ENCODE results near the gene RNF7. TPM values are rescaled to one million over a fixed set of nuclear protein-coding genes. Genes with fewer than 3 reads are reported as not detected.

The RNF7 gene
- total and polyA plus RNA-seq, 2 of the 8 experiments (the other 6 are each of a cell fraction or from before 2014, with no cell fraction given), result 78.4 to 113 TPM

DNA sequence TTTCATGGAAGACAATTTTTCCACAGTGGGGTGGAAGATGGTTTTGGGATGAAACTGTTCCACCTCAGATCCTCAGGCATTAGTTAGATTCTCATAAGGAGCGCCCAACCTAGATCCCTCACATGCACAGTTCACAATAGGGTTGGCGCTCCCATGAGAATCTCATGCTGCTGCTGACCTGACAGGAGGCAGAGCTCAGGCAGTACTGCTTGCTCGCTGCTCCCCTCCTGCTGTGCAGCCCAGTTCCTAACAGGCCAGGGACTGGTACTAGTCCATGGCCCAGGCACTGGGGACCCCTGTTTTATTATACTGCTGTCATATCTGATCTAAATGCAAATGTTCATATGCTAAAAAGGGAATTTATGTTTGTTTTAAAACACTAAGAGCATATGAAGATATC is 15.3 kb downstream of the RNF7 start:
- H4K91ac ChIP-seq (replicated peaks; ENCODE audit: insufficient read length, low read length), result no peak overlapping the region

More for the DNA sequence above, 15.3 kb downstream of the RNF7 start:
- Histone ChIP-seq H3K27ac (ENCODE audit: low read depth, low read length) (no peak overlapping the region), H3K27me3 (replicated peaks in 1 of 4; ENCODE audit: control insufficient read depth in 3 of 4, extremely low read depth in 1 of 4, insufficient read depth in 3 of 4, low read length in 3 of 4) (no peaks in the 10 kb centered on the region), H3K23me2 (ENCODE audit: low read depth, low read length) (no peaks in the 10 kb centered on the region), H2AFZ (ENCODE audit: low read length) (no peak overlapping the region), H3K9me3 (ENCODE audit: insufficient read depth in 2 of 2, low read depth in 1 of 2, low read length in 1 of 2) (no peaks in the 10 kb centered on the region), H3K4ac (replicated peaks; ENCODE audit: insufficient read length, low read depth, low read length) (no peak overlapping the region), H2AK5ac (ENCODE audit: low read depth, low read length) (no peak overlapping the region), H3K36me3 (ENCODE audit: control insufficient read depth in 2 of 4, insufficient read depth in 4 of 4, low read length in 3 of 4) (no peaks in the 10 kb centered on the region; a peak in 1 of 8 replicates), H2BK12ac (ENCODE audit: low read depth, low read length) (no peak overlapping the region), H4K20me1 (replicated peaks in 1 of 2; ENCODE audit: control insufficient read depth in 1 of 2, insufficient read depth in 2 of 2, low read length in 2 of 2) (no peaks in the 10 kb centered on the region), H2BK5ac (ENCODE audit: low read depth, low read length) (no peak overlapping the region), H3K4me2 (ENCODE audit: insufficient read depth in 1 of 2, low read depth in 2 of 2, low read length in 2 of 2) (no peak overlapping the region), H3K18ac (ENCODE audit: extremely low read depth, low read length) (no peak overlapping the region), H3K23ac (ENCODE audit: insufficient read length) (no peak overlapping the region), H3K4me3 (ENCODE audit: extremely low read depth in 1 of 4, insufficient read depth in 2 of 4, low read depth in 3 of 4, low read length in 4 of 4) (no peak overlapping the region), H2BK15ac (ENCODE audit: low read length) (no peak overlapping the region), H3K56ac (replicated peaks; ENCODE audit: insufficient read length, low read depth, low read length) (no peak overlapping the region), H3K79me1 (ENCODE audit: low read depth, low read length) (no peaks in the 10 kb centered on the region), H4K5ac (ENCODE audit: insufficient read length, low read depth, low read length) (no peak overlapping the region), H2BK120ac (replicated peaks; ENCODE audit: low read depth, low read length) (no peak overlapping the region), H3K9ac (replicated peaks in 1 of 4; ENCODE audit: extremely low read depth in 1 of 4, low read depth in 3 of 4, low read length in 3 of 4) (no peak overlapping the region), H4K8ac (ENCODE audit: extremely low read depth, insufficient read depth, low read length) (no peak overlapping the region), H2BK20ac (ENCODE audit: low read length) (no peak overlapping the region), H3K79me2 (ENCODE audit: control insufficient read depth in 1 of 2, insufficient read depth in 2 of 2, low read length in 2 of 2) (no peaks in the 10 kb centered on the region), H3K14ac (ENCODE audit: insufficient read length) (no peak overlapping the region), H3K4me1 (replicated peaks in 1 of 4; ENCODE audit: control insufficient read depth in 3 of 4, insufficient read depth in 4 of 4, low read length in 3 of 4) (no peaks in the 10 kb centered on the region)
- FAIRE-seq, result no peak
- DNase-seq (ENCODE audit: low read depth in 1 of 2, low spot score in 2 of 2), result no peak
- ChIA-PET POLR2A (ENCODE audit: partially characterized antibody) (interaction anchor here (1.3 to 1.5 kb wide), 2 partner anchors 15 to 44 kb away, joined by 4 to 5 read pairs; no protein-coding TSS in a partner anchor), CTCF (ENCODE audit: partially characterized antibody) (interaction anchor here (1.6 to 2.1 kb wide), 2 partner anchors 15 to 35 kb away, joined by 4 to 9 read pairs; partner anchors contain the start of gene RNF7)
- TF ChIP-seq TAF1 (IDR thresholded peaks at IDR 0.05; ENCODE audit: low read depth, low read length) (no peak), CEBPB (IDR thresholded peaks at IDR 0.05; ENCODE audit: low read depth, low read length) (no peak), SUZ12 (IDR thresholded peaks at IDR 0.05; ENCODE audit: low read length) (no peak), BRCA1 (IDR thresholded peaks at IDR 0.05; ENCODE audit: low read depth, low read length) (no peak), CHD2 (IDR thresholded peaks at IDR 0.05; ENCODE audit: low read length) (no peak), SIRT6 (IDR thresholded peaks at IDR 0.05; ENCODE audit: low read length) (no peak), BCL11A (IDR thresholded peaks at IDR 0.05; ENCODE audit: low read depth in 2 of 2, low read length in 2 of 2) (no peak)
- 81% methylated on average over 3 of the region's 3 CpGs; no CpG with 5 or more reads in 1 of the 2 experiments for WGBS, 2 experiments (ENCODE audit: extremely low coverage in 1 of 2, insufficient coverage in 1 of 2, insufficient read length in 1 of 2, insufficient replicate concordance in 2 of 2, low coverage in 1 of 2, low lambda C conversion rate in 2 of 2, missing lambda C conversion rate in 1 of 2)
